GM12864 (cell line): ENCODE measurements around the gene MT1A.

Experiments used
- DNase-seq: peaks from one replicate; pipeline ENCODE4 v3.0.0-alpha.2; 2011; ENCODE audit warnings: low read depth
- H3K4me3 ChIP-seq: 2 replicates; pipeline ENCODE4 v1.5.1; 2011; ENCODE audit warnings: mild to moderate bottlenecking, low read depth, low read length, control low read depth
- CTCF ChIP-seq: IDR thresholded peaks from 2 replicates; pipeline ENCODE4 v1.5.1; 2011; ENCODE audit warnings: low read depth, mild to moderate bottlenecking, moderate library complexity, low read length, control low read depth, inconsistent platforms; ENCODE audit errors: missing control alignments

MT1A gene

GRCh38 chr16:56600398-56600999, 38.0 kb upstream of the MT1A start:
- no peak for DNase-seq
- peak; percentile 69 for TF ChIP-seq CTCF
- H3K4me3 ChIP-seq, result no peak overlapping the region

- DNase-seq, result no peak
- no peak overlapping the region for H3K4me3 ChIP-seq
- no peak for TF ChIP-seq CTCF
Measured at GRCh38 chr16:56601325-56601724, 37.1 kb upstream of the MT1A start.

- TF ChIP-seq CTCF, result peak; percentile 17
- H3K4me3 ChIP-seq, result no peak overlapping the region
- no peak for DNase-seq
Measured at GRCh38 chr16:56603589-56603988, 34.9 kb upstream of the MT1A start.

GRCh38 chr16:56604966-56605365, 33.5 kb upstream of the MT1A start:
- H3K4me3 ChIP-seq, result no peak overlapping the region
- DNase-seq, result no peak
- no peak for TF ChIP-seq CTCF

GRCh38 chr16:56605475-56605874, 33.0 kb upstream of the MT1A start:
- no peak overlapping the region for H3K4me3 ChIP-seq
- TF ChIP-seq CTCF, result no peak
- DNase-seq, result no peak

- no peak for TF ChIP-seq CTCF
- no peak for DNase-seq
- H3K4me3 ChIP-seq, result no peak overlapping the region
Measured at GRCh38 chr16:56606071-56606475, 32.4 kb upstream of the MT1A start.

GRCh38 chr16:56606476-56607108, 31.9 kb upstream of the MT1A start:
- DNase-seq, result no peak
- no peak overlapping the region for H3K4me3 ChIP-seq
- no peak for TF ChIP-seq CTCF
